ENCODE data around the gene GALC.

The GALC gene

GRCh38 chr14:88005978-88006851 lies 13.2 kb upstream of the GALC start:
- DNase-seq (ENCODE audit: low read depth), result no peak

- DNase-seq (ENCODE audit: low read depth), result peak; percentile 42
Measured at GRCh38 chr14:88005050-88005481, 12.1 kb upstream of the GALC start, which contains the start of gene GPR65. Gene GPR65 (plus strand): TSS chr14:88005135. CDS start chr14:88010848, 5,713 bp downstream.

- no peak for DNase-seq (ENCODE audit: low read depth)
Measured at GRCh38 chr14:88004506-88005036, 11.6 kb upstream of the GALC start.

- no peak for DNase-seq (ENCODE audit: low read depth)
Measured at GRCh38 chr14:88003425-88003824, 10.4 kb upstream of the GALC start.

GRCh38 chr14:88002421-88003075 lies 9.6 kb upstream of the GALC start:
- DNase-seq (ENCODE audit: low read depth), result no peak

GRCh38 chr14:87999277-87999676 lies 6.3 kb upstream of the GALC start:
- no peak for DNase-seq (ENCODE audit: low read depth)

- no peak for DNase-seq (ENCODE audit: low read depth)
Measured at GRCh38 chr14:87998482-87998881, 5.5 kb upstream of the GALC start.

- peak; percentile 36 for DNase-seq (ENCODE audit: low read depth)
Measured at GRCh38 chr14:87996291-87996592, 3.3 kb upstream of the GALC start.

- peak; percentile 25 for DNase-seq (ENCODE audit: low read depth)
Measured at GRCh38 chr14:87995500-87996290, 2.7 kb upstream of the GALC start.

- DNase-seq (ENCODE audit: low read depth), result no peak
Measured at GRCh38 chr14:87994974-87995373, 2.0 kb upstream of the GALC start.

GRCh38 chr14:87992346-87992717 lies 650 bp downstream of the GALC start:
- DNase-seq (ENCODE audit: low read depth), result no peak

- DNase-seq (ENCODE audit: low read depth), result no peak
Measured at GRCh38 chr14:87990682-87991081, 2.3 kb downstream of the GALC start.

- DNase-seq (ENCODE audit: low read depth), result no peak
Measured at GRCh38 chr14:87989956-87990299, 3.1 kb downstream of the GALC start.

- DNase-seq (ENCODE audit: low read depth), result no peak
Measured at GRCh38 chr14:87989221-87989955, 3.6 kb downstream of the GALC start.

GRCh38 chr14:87979689-87980088 lies 13.3 kb downstream of the GALC start:
- DNase-seq (ENCODE audit: low read depth), result no peak

- peak; percentile 42 for DNase-seq (ENCODE audit: low read depth)
Measured at GRCh38 chr14:87975636-87976035, 17.3 kb downstream of the GALC start.

- no peak for DNase-seq (ENCODE audit: low read depth)
Measured at GRCh38 chr14:87971010-87971409, 22.0 kb downstream of the GALC start.

- DNase-seq (ENCODE audit: low read depth), result no peak
Measured at GRCh38 chr14:87967496-87967895, 25.5 kb downstream of the GALC start.

GRCh38 chr14:87966816-87967215 lies 26.2 kb downstream of the GALC start:
- peak; percentile 31 for DNase-seq (ENCODE audit: low read depth)

GRCh38 chr14:87961246-87961645 lies 31.7 kb downstream of the GALC start:
- no peak for DNase-seq (ENCODE audit: low read depth)

- no peak for DNase-seq (ENCODE audit: low read depth)
Measured at GRCh38 chr14:87960013-87960787, 32.8 kb downstream of the GALC start.
